Measurements from ENCODE around the gene RASEF.
"Not testable (repeated sequence)": the region's sequence is repeated elsewhere in the genome, so short reads cannot be mapped to it uniquely, and the experiment has no call there.

Gene RASEF

GRCh38 chr9:82934949-82935348 lies 128.0 kb downstream of the RASEF start:
- Histone ChIP-seq H3K27ac (replicated peaks) (no peak overlapping the region), H3K4me3 (replicated peaks; ENCODE audit: insufficient read depth, low read length) (no peak overlapping the region), H3K27me3 (ENCODE audit: insufficient read depth, poor library complexity, severe bottlenecking) (no peaks in the 10 kb centered on the region)
- TF ChIP-seq GABPA (IDR thresholded peaks at IDR 0.05; ENCODE audit: low read depth) (no peak), REST (IDR thresholded peaks at IDR 0.05; ENCODE audit: insufficient replicate concordance, low read depth) (no peak), POLR2AphosphoS5 (IDR thresholded peaks at IDR 0.05; ENCODE audit: low read depth) (no peak), SPI1 (IDR thresholded peaks at IDR 0.05; ENCODE audit: borderline replicate concordance, low read depth) (no peak), CTCF (IDR thresholded peaks at IDR 0.05; ENCODE audit: insufficient read depth, low read length) (no peak)
- DNase-seq (ENCODE audit: low read depth in 1 of 2, low spot score in 1 of 2) = no peak

DNA sequence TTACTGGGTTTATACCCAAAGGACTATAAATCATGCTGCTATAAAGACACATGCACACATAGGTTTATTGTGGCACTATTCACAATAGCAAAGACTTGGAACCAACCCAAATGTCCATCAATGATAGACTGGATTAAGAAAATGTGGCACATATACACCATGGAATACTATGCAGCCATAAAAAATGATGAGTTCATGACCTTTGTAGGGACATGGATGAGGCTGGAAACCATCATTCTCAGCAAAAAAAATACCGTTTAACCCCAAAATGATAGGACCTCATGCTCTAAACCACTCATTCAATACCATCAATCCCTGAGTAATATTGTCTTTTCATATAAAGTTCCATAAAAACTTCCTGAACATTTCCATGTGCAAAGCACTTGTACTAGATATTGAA lies 128.9 kb downstream of the RASEF start:
- H3K27me3 ChIP-seq (ENCODE audit: insufficient read depth, poor library complexity, severe bottlenecking); DNase-seq (ENCODE audit: low read depth in 1 of 2, low spot score in 1 of 2); H3K27ac ChIP-seq (replicated peaks); H3K4me3 ChIP-seq (replicated peaks; ENCODE audit: insufficient read depth, low read length): not testable (repeated sequence)

GRCh38 chr9:82930116-82930515 lies 132.8 kb downstream of the RASEF start:
- H3K27ac ChIP-seq (replicated peaks) = no peak overlapping the region
- H3K27me3 ChIP-seq (ENCODE audit: insufficient read depth, poor library complexity, severe bottlenecking) = no peaks in the 10 kb centered on the region
- H3K4me3 ChIP-seq (replicated peaks; ENCODE audit: insufficient read depth, low read length) = no peak overlapping the region
- DNase-seq (ENCODE audit: low read depth in 1 of 2, low spot score in 1 of 2) = no peak
- TF ChIP-seq POLR2AphosphoS5 (IDR thresholded peaks at IDR 0.05; ENCODE audit: low read depth) = no peak
- no peak for TF ChIP-seq REST (IDR thresholded peaks at IDR 0.05; ENCODE audit: insufficient replicate concordance, low read depth)
- no peak for TF ChIP-seq SPI1 (IDR thresholded peaks at IDR 0.05; ENCODE audit: borderline replicate concordance, low read depth)
- no peak for TF ChIP-seq GABPA (IDR thresholded peaks at IDR 0.05; ENCODE audit: low read depth)
- no peak for TF ChIP-seq CTCF (IDR thresholded peaks at IDR 0.05; ENCODE audit: insufficient read depth, low read length)

All from HL-60 (cell line).